Activated T-helper 17 cell treated with anti-CD3 and anti-CD28 coated beads, Interleukin-2, amount 50 U/mL, for 72 hours (primary cell): ENCODE data around the gene MRPL36. TPM values are rescaled to one million over a fixed set of nuclear protein-coding genes. Genes with fewer than 3 reads are reported as not detected.
A peak's percentile ranks its signal among the peaks of the same experiment; 100 is the strongest.

Experiments
- ATAC-seq: fragments of 150-1000 bp; cut with Tn5 transposase; replicated peaks from 2 replicates; pipeline ENCODE4 v1.10.0; 2021; ENCODE audit warnings: mild to moderate bottlenecking, moderate library complexity
- H3K27ac Mint-ChIP-seq: one replicate; pipeline ENCODE4 v1.8.0; 2022; ENCODE audit warnings: mixed read lengths
- H3K27me3 Mint-ChIP-seq: one replicate; pipeline ENCODE4 v1.8.0; 2022; ENCODE audit warnings: mixed read lengths
- H3K36me3 Mint-ChIP-seq: one replicate; pipeline ENCODE4 v1.8.0; 2022; ENCODE audit warnings: low read depth, mild to moderate bottlenecking, mixed read lengths
- H3K4me1 Mint-ChIP-seq: one replicate; pipeline ENCODE4 v1.8.0; 2022; ENCODE audit warnings: mixed read lengths
- H3K4me3 Mint-ChIP-seq: one replicate; pipeline ENCODE4 v1.8.0; 2022; ENCODE audit warnings: mild to moderate bottlenecking, mixed read lengths
- H3K9me3 Mint-ChIP-seq: one replicate; pipeline ENCODE4 v1.8.0; 2022; ENCODE audit warnings: mixed read lengths
- total RNA-seq, 2 donors: library from RNA; stranded (reverse); gene quantifications; one replicate each; pipeline ENCODE4 v1.2.3, GENCODE V29; 2022

The MRPL36 gene
- total RNA-seq, 2 donors from 2014 or later = 50.3 to 74.0 TPM

- H3K9me3 Mint-ChIP-seq = no peaks in the 10 kb centered on the region
- H3K27ac Mint-ChIP-seq = no peak overlapping the region
- H3K4me3 Mint-ChIP-seq = no peak overlapping the region
- no peak for ATAC-seq
- H3K4me1 Mint-ChIP-seq = no peaks in the 10 kb centered on the region
- peaks cover 24% of the 10 kb centered on the region for H3K27me3 Mint-ChIP-seq
- H3K36me3 Mint-ChIP-seq = no peaks in the 10 kb centered on the region
Observed at GRCh38 chr5:1836176-1836890, 36.7 kb upstream of the MRPL36 start.

DNA sequence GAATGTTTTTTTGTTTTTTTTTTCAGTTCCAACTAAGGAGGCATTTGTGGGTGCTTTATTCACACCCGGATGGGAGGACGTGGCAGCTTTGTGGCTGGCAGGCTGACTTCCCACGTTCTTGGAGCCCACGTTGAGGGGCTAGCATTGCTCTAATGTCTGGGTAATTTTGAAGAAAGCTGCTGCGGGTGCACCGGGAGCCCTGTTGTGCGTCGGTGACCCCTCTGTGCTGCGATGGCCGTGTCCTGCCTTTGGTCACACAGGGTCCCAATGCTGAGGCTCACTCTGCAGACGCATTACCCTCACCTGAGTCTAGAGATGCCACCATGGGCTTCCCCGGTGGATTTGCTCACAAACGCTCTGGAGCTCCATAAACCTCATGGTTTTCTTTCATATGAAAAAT is 35.8 kb upstream of the MRPL36 start:
- H3K4me1 Mint-ChIP-seq = no peaks in the 10 kb centered on the region
- ATAC-seq = no peak
- no peak overlapping the region for H3K27ac Mint-ChIP-seq
- no peaks in the 10 kb centered on the region for H3K9me3 Mint-ChIP-seq
- H3K27me3 Mint-ChIP-seq = peaks cover 22% of the 10 kb centered on the region
- no peak overlapping the region for H3K4me3 Mint-ChIP-seq
- H3K36me3 Mint-ChIP-seq = no peaks in the 10 kb centered on the region

DNA sequence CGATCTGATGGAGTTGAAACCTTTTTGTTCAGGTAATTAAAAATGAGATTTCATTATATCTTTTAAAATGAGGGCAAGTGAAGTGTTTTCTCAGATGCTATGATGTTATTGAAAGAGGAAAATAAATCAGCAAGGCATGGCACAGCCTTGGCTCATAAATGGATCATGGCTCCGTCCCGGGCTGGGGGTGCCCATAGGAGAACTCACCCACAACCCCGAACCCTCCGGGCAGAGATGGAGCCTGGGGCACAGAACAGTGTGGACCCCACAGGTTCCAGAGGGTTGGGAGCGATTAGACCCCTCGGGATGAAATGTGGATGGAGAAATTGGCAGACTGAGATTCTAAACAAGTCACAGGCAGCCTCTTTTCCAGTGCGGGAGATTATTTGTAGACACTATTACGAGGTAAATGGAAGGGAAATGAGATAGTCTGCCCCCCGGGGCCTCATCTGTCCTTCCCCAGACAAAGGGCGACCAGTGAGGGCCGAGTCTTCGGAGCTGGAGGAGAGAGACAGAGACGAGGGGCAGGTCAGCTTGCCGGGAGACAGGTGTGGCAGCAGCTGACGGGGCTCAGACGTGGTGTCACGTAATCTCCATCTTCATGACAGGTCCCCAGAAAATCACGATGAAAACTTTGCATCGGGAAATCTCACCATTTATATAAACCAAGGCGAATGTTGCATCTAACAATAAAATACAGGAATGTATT is 35.2 kb upstream of the MRPL36 start:
- Mint-ChIP-seq H3K9me3 (no peaks in the 10 kb centered on the region), H3K27me3 (peaks cover 19% of the 10 kb centered on the region), H3K36me3 (no peaks in the 10 kb centered on the region), H3K4me3 (no peak overlapping the region), H3K4me1 (no peaks in the 10 kb centered on the region), H3K27ac (no peak overlapping the region)
- no peak for ATAC-seq

GRCh38 chr5:1834022-1834551 is 34.5 kb upstream of the MRPL36 start:
- Mint-ChIP-seq H3K4me1 (no peaks in the 10 kb centered on the region), H3K4me3 (no peak overlapping the region), H3K9me3 (no peaks in the 10 kb centered on the region), H3K36me3 (no peaks in the 10 kb centered on the region), H3K27ac (no peak overlapping the region), H3K27me3 (peaks cover 11% of the 10 kb centered on the region)
- ATAC-seq = no peak

GRCh38 chr5:1833264-1834021 is 33.8 kb upstream of the MRPL36 start:
- H3K27me3 Mint-ChIP-seq = peaks cover 10% of the 10 kb centered on the region
- ATAC-seq = no peak
- no peaks in the 10 kb centered on the region for H3K36me3 Mint-ChIP-seq
- H3K4me1 Mint-ChIP-seq = no peaks in the 10 kb centered on the region
- no peaks in the 10 kb centered on the region for H3K9me3 Mint-ChIP-seq
- H3K4me3 Mint-ChIP-seq = no peak overlapping the region
- H3K27ac Mint-ChIP-seq = no peak overlapping the region

- H3K27ac Mint-ChIP-seq = no peak overlapping the region
- no peaks in the 10 kb centered on the region for H3K4me1 Mint-ChIP-seq
- H3K4me3 Mint-ChIP-seq = no peak overlapping the region
- H3K36me3 Mint-ChIP-seq = no peaks in the 10 kb centered on the region
- no peaks in the 10 kb centered on the region for H3K9me3 Mint-ChIP-seq
- ATAC-seq = no peak
- peaks cover 7% of the 10 kb centered on the region for H3K27me3 Mint-ChIP-seq
Observed at GRCh38 chr5:1832511-1833250, 33.0 kb upstream of the MRPL36 start.

DNA sequence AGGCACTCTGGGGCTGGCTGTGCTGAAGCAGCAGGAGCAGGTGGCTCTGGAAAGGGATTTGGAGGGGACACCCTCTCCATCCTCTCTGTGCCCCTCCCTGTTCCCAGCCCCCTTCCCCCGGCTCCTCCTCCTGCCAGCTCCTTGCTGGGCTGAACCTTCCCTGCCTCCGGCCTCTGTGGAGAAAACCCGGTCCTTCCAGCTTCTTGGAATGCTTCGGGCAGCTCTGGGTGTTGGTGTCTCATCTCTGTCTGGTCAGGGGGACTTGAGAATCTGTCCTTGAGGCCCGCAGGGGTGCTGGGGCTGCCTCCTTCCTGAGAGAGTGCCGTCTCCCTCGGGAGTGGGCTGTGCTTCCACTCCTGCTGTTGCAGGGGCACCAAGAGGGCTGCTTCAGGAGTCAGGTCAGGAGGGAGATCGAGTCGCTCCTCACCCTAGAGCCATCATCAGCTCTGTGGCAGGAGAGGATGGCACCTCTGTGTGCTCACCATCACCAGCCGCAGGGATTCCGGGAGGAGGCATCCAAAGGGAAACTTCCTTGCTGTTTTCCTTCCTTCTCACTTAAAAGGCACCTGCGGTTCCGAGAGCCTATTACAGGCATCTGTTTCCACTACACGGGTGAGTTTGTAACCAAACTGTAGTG is 32.2 kb upstream of the MRPL36 start:
- Mint-ChIP-seq H3K4me1 (no peaks in the 10 kb centered on the region), H3K4me3 (no peak overlapping the region), H3K27me3 (peaks cover 5% of the 10 kb centered on the region), H3K36me3 (no peaks in the 10 kb centered on the region), H3K9me3 (no peaks in the 10 kb centered on the region), H3K27ac (no peak overlapping the region)
- ATAC-seq = no peak

GRCh38 chr5:1831257-1831656 is 31.6 kb upstream of the MRPL36 start:
- H3K27ac Mint-ChIP-seq = no peak overlapping the region
- ATAC-seq = no peak
- no peak overlapping the region for H3K4me3 Mint-ChIP-seq
- no peaks in the 10 kb centered on the region for H3K9me3 Mint-ChIP-seq
- H3K27me3 Mint-ChIP-seq = peaks cover 4% of the 10 kb centered on the region
- H3K36me3 Mint-ChIP-seq = no peaks in the 10 kb centered on the region
- no peaks in the 10 kb centered on the region for H3K4me1 Mint-ChIP-seq

- Mint-ChIP-seq H3K9me3 (no peaks in the 10 kb centered on the region), H3K4me3 (no peak overlapping the region), H3K4me1 (no peaks in the 10 kb centered on the region), H3K27ac (no peak overlapping the region), H3K36me3 (no peaks in the 10 kb centered on the region), H3K27me3 (peaks cover 4% of the 10 kb centered on the region)
- ATAC-seq = no peak
Observed at GRCh38 chr5:1830571-1831228, 31.1 kb upstream of the MRPL36 start.

DNA sequence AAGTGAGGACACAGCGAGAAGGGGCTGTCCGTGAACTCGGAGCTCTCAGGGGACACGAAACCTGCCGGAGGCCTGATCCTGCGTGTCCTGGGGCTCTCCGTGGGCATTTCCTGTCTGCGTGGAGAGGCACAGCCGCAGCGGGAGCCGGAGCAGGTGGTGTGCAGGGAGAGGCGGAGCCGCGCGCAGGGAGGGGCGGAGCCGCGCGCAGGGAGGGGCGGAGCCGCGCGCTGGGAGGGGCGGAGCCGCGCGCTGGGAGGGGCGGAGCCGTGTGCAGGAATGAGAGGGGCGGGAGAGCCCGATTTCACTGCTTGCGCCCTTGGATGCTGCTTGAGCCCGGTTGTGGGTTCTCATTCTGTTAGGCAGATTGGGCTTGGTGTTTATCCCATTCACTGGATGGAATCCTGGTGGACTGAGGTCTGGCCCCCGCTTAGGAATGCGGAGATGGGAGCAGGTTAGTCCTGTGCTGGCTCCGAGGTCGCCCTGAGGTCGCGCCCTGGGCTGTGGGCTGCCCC is 28.3 kb upstream of the MRPL36 start:
- ATAC-seq = peak; percentile 66
- Mint-ChIP-seq H3K4me3 (no peak overlapping the region), H3K36me3 (peaks cover 11% of the 10 kb centered on the region), H3K4me1 (no peaks in the 10 kb centered on the region), H3K27me3 (no peaks in the 10 kb centered on the region), H3K9me3 (no peaks in the 10 kb centered on the region), H3K27ac (no peak overlapping the region)

GRCh38 chr5:1827025-1827885 is 27.6 kb upstream of the MRPL36 start:
- no peaks in the 10 kb centered on the region for H3K27me3 Mint-ChIP-seq
- no peaks in the 10 kb centered on the region for H3K4me1 Mint-ChIP-seq
- H3K4me3 Mint-ChIP-seq = no peak overlapping the region
- no peak for ATAC-seq
- H3K36me3 Mint-ChIP-seq = peaks cover 18% of the 10 kb centered on the region
- H3K9me3 Mint-ChIP-seq = no peaks in the 10 kb centered on the region
- H3K27ac Mint-ChIP-seq = no peak overlapping the region

GRCh38 chr5:1826235-1826980 is 26.8 kb upstream of the MRPL36 start:
- Mint-ChIP-seq H3K4me3 (no peak overlapping the region), H3K27ac (no peak overlapping the region), H3K36me3 (peaks cover 23% of the 10 kb centered on the region), H3K27me3 (no peaks in the 10 kb centered on the region), H3K9me3 (no peaks in the 10 kb centered on the region), H3K4me1 (no peaks in the 10 kb centered on the region)
- no peak for ATAC-seq
